ENCODE measurements around the gene PRSS2.

The PRSS2 gene

DNA sequence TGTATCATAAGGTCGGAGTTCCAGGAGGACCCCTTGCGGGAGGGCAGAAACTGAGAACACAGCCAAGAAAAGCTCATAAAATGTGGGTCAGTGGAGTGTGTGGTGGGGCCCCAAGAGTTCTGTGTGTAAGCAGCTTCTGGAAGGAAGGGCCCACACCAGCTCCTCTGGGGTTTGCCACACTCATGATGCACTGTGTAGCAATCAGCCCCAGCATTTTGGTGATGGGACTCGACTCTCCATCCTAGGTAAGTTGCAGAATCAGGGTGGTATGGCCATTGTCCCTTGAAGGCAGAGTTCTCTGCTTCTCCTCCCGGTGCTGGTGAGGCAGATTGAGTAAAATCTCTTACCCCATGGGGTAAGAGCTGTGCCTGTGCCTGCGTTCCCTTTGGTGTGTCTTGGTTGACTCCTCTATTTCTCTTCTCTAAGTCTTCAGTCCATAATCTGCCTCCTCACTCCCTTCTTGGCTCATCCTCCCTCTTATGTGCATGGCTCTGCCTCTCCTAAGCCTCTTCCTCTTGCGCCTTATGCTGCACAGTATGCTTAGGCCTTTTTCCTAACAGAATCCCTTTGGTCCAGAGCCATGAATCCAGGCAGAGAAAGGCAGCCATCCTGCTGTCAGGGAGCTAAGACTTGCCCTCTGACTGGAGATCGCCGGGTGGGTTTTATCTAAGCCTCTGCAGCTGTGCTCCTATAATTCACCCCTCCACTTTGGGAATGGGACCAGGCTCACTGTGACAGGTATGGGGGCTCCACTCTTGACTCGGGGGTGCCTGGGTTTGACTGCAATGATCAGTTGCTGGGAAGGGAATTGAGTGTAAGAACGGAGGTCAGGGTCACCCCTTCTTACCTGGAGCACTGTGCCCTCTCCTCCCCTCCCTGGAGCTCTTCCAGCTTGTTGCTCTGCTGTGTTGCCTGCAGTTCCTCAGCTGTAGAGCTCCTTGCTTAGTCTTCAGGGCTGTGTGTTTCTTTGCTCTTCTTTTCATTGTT is 17.8 kb downstream of the PRSS2 start:
- no peak for DNase-seq

DNA sequence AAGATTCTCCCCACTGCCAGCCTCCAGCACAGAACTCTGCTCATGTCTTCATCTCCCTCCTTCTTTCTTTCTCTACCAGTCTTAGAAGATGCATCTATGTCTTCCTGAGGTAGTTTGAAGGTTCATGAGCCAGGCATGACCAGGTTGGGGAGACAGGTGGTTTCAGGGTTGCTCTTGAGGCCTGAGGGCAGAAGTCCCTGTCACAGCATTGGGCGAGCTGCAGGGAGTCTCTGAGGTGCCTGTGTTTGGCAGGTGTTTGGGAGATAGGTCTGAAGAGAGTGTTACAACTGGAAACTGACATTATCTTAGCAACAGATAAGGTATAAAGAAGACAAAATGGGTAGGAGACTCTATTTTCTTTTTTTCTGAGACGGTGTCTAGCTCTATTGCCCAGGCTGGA is 18.7 kb downstream of the PRSS2 start:
- DNase-seq, result no peak

DNA sequence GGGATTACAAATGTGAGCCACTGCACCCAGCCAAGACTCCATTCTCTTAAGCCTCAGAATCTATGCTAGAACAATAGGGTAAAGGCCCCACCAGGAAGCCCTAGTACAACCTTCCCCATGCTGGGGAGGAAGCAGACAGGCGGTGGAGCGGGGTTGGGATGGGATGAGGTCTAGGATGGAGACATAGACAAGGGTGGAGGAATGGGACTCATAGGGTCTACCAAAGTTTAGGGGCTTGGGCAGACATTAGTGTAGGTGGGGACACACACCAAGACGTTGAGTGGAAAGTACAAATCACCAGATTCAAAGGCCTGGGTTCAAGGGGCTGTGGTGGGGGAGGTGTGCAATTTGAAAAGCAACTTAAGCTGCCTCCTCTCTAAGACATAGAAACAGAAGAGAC is 19.3 kb downstream of the PRSS2 start:
- no peak for DNase-seq

DNA sequence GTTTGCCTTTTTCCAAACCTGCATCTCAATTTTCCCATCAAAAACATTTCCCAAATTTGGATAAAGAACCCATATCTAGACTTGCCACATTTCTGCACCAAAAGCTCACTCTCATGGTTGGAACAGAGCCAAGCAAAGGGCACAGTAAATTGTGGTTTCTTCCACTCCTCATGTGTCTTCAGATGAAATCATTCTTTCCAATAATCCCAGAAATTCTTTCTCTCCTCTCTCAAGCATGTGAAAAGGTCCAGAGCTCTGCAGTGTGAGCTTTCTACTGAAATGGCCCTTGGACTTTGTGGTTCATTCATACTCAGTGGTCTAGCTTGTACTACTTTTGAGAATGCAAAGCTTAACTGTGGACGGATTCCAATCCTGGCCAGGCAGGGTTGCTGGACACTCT is 19.8 kb downstream of the PRSS2 start:
- DNase-seq, result no peak

DNA sequence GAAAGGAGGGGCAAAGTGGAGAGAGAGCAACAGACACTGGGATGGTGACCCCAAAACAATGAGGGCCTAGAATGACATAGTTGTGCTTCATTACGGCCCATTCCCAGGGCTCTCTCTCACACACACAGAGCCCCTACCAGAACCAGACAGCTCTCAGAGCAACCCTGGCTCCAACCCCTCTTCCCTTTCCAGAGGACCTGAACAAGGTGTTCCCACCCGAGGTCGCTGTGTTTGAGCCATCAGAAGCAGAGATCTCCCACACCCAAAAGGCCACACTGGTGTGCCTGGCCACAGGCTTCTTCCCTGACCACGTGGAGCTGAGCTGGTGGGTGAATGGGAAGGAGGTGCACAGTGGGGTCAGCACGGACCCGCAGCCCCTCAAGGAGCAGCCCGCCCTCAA is 20.7 kb downstream of the PRSS2 start:
- DNase-seq, result no peak

DNA sequence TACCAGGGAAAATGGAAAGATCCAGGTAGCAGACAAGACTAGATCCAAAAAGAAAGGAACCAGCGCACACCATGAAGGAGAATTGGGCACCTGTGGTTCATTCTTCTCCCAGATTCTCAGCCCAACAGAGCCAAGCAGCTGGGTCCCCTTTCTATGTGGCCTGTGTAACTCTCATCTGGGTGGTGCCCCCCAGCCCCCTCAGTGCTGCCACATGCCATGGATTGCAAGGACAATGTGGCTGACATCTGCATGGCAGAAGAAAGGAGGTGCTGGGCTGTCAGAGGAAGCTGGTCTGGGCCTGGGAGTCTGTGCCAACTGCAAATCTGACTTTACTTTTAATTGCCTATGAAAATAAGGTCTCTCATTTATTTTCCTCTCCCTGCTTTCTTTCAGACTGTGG is 21.4 kb downstream of the PRSS2 start:
- no peak for DNase-seq

DNA sequence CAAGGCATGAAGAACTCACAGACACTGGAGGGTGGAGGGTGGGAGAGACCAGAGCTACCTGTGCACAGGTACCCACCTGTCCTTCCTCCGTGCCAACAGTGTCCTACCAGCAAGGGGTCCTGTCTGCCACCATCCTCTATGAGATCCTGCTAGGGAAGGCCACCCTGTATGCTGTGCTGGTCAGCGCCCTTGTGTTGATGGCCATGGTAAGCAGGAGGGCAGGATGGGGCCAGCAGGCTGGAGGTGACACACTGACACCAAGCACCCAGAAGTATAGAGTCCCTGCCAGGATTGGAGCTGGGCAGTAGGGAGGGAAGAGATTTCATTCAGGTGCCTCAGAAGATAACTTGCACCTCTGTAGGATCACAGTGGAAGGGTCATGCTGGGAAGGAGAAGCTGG is 21.8 kb downstream of the PRSS2 start:
- DNase-seq, result no peak

DNA sequence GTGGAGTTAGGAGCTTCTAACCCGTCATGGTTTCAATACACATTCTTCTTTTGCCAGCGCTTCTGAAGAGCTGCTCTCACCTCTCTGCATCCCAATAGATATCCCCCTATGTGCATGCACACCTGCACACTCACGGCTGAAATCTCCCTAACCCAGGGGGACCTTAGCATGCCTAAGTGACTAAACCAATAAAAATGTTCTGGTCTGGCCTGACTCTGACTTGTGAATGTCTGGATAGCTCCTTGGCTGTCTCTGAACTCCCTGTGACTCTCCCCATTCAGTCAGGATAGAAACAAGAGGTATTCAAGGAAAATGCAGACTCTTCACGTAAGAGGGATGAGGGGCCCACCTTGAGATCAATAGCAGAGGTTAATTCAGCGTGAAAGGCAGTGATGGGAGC is 22.4 kb downstream of the PRSS2 start:
- DNase-seq, result no peak

DNA sequence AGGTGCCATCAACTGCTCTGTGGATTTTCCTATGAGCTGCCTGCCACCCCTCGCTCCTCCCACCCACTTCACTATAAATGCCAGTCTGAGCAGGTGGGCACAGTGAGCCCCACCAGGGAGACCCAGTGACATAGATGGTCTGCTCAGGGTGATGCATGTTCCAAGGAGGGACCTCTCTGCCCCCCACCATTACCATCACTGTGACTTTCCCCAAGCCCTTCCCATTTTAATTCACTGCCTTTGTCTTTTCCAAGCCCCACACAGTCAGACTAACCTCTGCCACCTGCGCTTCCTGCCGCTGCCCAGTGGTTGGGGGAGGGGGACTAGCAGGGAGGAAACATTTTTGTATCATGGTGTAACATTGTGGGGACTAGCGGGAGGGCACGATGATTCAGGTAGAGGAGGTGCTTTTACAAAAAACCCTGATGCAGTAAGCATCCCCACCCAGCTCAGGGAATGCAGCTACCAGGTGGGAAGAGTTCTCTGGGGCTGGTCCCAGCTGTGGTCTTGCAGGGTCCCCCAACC is 24.6 kb downstream of the PRSS2 start:
- no peak for DNase-seq

DNA sequence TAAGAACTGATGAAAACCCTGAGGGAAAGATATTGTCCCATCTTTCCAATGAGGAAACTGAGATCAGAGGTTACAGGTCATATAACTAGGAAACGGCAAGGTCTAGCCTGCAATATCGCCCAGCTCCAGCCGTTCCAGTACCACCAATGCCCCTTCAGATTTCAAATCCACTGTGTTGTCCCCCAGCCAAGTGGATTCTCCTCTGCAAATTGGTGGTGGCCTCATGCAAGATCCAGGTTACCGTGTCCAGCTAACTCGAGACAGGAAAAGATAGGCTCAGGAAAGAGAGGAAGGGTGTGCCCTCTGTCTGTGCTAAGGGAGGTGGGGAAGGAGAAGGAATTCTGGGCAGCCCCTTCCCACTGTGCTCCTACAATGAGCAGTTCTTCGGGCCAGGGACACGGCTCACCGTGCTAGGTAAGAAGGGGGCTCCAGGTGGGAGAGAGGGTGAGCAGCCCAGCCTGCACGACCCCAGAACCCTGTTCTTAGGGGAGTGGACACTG is 25.3 kb downstream of the PRSS2 start:
- no peak for DNase-seq

DNA sequence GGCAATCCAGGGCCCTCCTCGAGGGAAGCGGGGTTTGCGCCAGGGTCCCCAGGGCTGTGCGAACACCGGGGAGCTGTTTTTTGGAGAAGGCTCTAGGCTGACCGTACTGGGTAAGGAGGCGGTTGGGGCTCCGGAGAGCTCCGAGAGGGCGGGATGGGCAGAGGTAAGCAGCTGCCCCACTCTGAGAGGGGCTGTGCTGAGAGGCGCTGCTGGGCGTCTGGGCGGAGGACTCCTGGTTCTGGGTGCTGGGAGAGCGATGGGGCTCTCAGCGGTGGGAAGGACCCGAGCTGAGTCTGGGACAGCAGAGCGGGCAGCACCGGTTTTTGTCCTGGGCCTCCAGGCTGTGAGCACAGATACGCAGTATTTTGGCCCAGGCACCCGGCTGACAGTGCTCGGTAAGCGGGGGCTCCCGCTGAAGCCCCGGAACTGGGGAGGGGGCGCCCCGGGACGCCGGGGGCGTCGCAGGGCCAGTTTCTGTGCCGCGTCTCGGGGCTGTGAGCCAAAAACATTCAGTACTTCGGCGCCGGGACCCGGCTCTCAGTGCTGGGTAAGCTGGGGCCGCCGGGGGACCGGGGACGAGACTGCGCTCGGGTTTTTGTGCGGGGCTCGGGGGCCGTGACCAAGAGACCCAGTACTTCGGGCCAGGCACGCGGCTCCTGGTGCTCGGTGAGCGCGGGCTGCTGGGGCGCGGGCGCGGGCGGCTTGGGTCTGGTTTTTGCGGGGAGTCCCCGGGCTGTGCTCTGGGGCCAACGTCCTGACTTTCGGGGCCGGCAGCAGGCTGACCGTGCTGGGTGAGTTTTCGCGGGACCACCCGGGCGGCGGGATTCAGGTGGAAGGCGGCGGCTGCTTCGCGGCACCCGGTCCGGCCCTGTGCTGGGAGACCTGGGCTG is 26.0 kb downstream of the PRSS2 start:
- DNase-seq, result no peak

DNA sequence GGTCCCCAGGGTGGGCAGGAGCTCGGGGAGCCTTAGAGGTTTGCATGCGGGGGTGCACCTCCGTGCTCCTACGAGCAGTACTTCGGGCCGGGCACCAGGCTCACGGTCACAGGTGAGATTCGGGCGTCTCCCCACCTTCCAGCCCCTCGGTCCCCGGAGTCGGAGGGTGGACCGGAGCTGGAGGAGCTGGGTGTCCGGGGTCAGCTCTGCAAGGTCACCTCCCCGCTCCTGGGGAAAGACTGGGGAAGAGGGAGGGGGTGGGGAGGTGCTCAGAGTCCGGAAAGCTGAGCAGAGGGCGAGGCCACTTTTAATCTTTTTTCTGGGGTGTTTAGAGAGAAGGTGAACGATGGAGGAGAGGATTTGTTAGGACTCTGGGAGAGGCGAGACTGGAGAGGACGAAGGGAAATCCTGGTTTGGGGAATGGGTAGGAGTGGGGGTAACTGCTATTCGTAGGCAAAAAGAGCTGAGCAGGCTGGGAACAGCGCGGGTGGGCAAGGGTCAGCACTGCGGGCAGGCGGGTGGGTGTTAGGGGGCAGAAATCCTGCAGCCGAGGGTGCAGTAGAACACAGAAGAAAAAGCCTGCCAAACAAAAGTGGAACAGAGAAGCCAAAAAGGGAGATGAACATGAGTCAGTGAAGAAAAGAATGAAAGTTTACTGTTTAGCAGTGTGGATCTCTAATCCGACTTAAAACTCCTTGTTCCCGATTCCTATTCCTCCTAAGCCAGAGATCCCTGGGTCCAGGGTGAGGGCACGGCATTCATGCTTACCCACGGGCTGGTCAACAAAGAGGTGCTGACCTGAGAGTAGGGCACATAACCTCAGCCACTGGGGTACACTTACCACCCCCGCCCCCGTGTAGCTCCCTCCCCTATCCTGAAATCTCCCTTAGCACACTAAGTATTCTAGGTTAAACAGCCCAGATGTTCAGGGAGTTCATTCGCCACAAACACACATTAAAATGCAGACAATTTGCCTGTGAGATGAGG is 26.9 kb downstream of the PRSS2 start:
- no peak for DNase-seq

DNA sequence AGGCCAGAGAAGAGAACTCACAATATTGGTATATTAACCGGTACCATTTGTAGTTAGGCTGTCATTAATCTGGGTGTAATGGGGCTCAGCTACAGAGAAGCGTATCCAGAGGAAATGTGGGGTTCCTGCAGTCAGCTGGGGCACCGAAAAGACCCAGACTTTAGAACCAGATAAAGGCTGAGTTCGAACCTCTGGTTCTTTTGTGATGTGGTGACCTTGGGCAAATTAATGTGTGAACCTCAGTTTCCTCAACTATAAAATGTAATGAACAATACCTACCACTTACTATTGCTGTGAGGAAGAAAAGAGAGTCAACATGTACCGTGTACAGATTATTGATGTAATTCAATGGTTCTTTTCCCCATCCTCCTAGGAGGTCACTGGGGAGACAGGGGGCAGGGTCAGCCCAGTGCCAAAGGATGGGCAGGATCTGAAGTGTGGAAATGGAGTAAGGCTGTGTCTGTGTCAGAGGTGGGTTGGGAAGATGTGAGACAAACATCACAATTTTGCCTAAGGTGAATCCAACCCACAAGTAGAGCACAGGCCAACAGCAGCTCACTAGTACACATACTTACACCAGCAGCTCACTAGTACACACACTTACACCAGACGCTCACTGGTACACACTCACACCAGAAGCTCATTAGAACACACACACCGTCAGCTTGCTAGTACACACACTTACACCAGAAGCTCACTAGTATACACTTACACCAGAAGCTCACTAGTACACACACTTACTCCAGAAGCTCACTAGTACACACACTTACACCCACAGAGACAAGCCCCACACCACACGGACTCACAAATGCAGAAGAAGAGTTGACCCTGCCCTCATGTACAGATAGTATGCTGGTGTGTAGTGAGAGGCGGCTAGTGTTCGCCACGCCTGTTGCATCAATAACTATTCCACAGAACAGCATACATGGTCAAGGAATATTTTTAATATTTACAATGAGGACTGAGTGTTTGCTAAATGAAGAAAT is 28.0 kb downstream of the PRSS2 start:
- no peak for DNase-seq

DNA sequence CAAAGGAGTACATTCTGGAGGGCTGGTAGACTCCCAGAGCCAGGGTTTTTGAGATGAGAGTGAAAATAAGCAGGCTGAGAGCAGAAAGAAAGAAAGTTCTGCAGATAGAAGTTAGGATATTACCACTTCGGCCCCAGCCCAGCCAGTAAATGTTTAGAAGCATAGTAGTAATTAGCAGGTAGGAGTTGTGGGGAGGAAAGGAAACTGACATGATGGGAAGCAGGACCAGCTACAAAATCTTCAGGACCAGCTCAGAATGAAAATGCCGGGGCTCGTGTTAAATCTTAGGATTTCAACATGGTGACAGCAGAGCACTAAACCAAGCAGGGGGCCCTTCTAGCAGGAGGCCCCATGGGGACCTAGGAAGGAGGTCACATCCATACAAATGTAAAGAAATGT is 28.7 kb downstream of the PRSS2 start:
- DNase-seq, result no peak

DNA sequence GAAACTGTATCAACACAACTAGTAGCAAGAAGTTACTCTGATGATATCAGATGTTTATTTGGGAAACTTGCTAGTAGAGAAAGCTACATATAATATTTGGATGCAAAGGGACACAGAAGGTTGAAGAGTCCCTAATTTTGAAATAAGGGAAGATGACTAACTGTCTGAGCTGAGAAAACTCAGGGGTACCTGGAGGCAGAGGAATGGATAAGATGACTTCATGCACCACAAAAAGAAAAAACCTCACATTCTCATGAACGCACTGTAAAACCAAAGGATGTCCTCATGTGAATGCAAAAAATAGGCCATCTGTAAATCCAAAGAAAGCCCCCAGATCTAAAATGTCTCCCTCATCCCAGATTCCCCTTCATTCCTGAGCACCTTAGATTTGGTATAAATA is 29.3 kb downstream of the PRSS2 start:
- no peak for DNase-seq

DNA sequence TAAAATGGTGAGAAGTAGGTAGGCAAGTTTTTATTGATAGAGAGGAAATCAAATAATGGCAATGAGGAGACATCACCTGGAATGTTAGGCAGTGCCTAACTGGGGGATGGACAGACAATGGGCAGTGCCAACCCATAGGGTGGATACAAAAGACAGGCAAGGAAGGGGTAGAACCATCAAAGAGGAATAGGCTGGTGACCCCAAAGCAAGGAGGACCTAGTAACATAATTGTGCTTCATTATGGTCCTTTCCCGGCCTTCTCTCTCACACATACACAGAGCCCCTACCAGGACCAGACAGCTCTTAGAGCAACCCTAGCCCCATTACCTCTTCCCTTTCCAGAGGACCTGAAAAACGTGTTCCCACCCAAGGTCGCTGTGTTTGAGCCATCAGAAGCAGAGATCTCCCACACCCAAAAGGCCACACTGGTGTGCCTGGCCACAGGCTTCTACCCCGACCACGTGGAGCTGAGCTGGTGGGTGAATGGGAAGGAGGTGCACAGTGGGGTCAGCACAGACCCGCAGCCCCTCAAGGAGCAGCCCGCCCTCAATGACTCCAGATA is 30.0 kb downstream of the PRSS2 start:
- DNase-seq, result no peak

DNA sequence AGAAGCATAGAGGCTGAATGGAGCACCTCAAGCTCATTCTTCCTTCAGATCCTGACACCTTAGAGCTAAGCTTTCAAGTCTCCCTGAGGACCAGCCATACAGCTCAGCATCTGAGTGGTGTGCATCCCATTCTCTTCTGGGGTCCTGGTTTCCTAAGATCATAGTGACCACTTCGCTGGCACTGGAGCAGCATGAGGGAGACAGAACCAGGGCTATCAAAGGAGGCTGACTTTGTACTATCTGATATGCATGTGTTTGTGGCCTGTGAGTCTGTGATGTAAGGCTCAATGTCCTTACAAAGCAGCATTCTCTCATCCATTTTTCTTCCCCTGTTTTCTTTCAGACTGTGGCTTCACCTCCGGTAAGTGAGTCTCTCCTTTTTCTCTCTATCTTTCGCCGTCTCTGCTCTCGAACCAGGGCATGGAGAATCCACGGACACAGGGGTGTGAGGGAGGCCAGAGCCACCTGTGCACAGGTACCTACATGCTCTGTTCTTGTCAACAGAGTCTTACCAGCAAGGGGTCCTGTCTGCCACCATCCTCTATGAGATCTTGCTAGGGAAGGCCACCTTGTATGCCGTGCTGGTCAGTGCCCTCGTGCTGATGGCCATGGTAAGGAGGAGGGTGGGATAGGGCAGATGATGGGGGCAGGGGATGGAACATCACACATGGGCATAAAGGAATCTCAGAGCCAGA is 31.0 kb downstream of the PRSS2 start:
- DNase-seq, result no peak

DNA sequence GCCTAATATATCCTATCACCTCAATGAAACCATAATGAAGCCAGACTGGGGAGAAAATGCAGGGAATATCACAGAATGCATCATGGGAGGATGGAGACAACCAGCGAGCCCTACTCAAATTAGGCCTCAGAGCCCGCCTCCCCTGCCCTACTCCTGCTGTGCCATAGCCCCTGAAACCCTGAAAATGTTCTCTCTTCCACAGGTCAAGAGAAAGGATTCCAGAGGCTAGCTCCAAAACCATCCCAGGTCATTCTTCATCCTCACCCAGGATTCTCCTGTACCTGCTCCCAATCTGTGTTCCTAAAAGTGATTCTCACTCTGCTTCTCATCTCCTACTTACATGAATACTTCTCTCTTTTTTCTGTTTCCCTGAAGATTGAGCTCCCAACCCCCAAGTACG is 31.5 kb downstream of the PRSS2 start:
- no peak for DNase-seq

DNA sequence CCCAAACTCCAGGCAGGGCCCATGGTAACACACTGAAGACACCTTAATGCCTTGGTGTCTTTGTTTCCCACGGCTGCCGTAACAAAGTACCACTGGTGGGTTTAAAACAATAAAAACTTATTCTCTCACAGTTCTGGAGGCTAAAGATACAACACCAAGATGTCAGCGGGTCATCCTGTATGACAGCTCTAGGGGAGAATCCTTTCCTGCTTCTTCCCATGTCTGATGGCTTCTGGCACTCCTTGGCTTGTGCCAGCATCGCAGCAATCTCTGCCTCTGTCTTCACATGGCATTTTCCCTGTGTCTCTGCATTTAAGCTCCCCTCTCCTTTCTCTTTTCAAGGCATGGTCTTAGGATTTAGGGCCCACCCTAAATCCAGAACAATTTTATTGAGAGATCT is 33.1 kb downstream of the PRSS2 start:
- no peak for DNase-seq

DNA sequence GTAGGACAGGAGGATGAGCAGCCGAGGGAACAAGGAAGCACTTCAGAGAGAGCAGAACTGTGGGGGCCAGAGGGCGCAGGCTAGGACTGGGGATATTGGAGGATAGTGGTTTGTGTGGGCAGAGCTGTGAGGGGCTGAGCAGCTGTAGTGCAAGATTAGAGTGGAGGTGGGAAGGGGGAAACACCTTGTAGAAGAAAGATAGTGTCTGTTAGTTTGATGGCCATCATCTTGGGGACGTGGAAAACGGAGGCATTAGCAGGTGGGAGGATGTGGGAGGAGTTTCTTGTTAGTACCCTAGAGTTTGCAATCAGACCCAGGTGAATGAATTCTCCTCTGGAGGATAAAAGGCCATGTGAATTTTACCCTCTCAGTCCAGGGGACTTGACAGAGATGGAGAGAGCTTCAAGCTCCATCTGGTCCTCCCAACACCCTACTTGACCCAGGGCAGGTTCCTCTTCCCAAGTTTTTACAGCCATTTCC is 34.0 kb downstream of the PRSS2 start:
- DNase-seq, result no peak
